ENCODE results near the gene RFESD. TPM values are rescaled to one million over a fixed set of nuclear protein-coding genes. Genes with fewer than 3 reads are reported as not detected.

Gene RFESD
- 1.5 TPM for total RNA-seq

- ATAC-seq, result peak; percentile 99
Observed at GRCh38 chr5:95646569-95647431, at the start of gene RFESD. TSS of gene RFESD (plus strand) at chr5:95646777. CDS start at chr5:95652272, 5,495 bp downstream.

- no peak for ATAC-seq
Observed at GRCh38 chr5:95599252-95599651, 47.3 kb upstream of the RFESD start.

- no peak for ATAC-seq
Observed at GRCh38 chr5:95600557-95600956, 46.0 kb upstream of the RFESD start.

GRCh38 chr5:95605786-95606185 is 40.8 kb upstream of the RFESD start:
- ATAC-seq, result peak; percentile 44

GRCh38 chr5:95606419-95606818 is 40.2 kb upstream of the RFESD start:
- no peak for ATAC-seq

- ATAC-seq, result no peak
Observed at GRCh38 chr5:95609711-95610110, 36.9 kb upstream of the RFESD start.

- ATAC-seq, result no peak
Observed at GRCh38 chr5:95610546-95610945, 36.0 kb upstream of the RFESD start.

- ATAC-seq, result no peak
Observed at GRCh38 chr5:95611396-95611795, 35.2 kb upstream of the RFESD start.

- no peak for ATAC-seq
Observed at GRCh38 chr5:95613514-95613913, 33.1 kb upstream of the RFESD start.

GRCh38 chr5:95615164-95615467 is 31.5 kb upstream of the RFESD start:
- ATAC-seq, result no peak

- ATAC-seq, result peak; percentile 53
Observed at GRCh38 chr5:95617057-95617456, 29.5 kb upstream of the RFESD start.

GRCh38 chr5:95619096-95619495 is 27.5 kb upstream of the RFESD start:
- ATAC-seq, result no peak

- no peak for ATAC-seq
Observed at GRCh38 chr5:95619514-95620029, 27.0 kb upstream of the RFESD start.

- peak; percentile 72 for ATAC-seq
Observed at GRCh38 chr5:95620030-95620869, 26.3 kb upstream of the RFESD start, which contains the start of gene GPR150. TSS of gene GPR150 (plus strand) at chr5:95620087. CDS start at chr5:95620276, 189 bp downstream.

- ATAC-seq, result peak; percentile 42
Observed at GRCh38 chr5:95620870-95621838, 25.4 kb upstream of the RFESD start.

- ATAC-seq, result no peak
Observed at GRCh38 chr5:95621839-95622629, 24.5 kb upstream of the RFESD start.

GRCh38 chr5:95623706-95624105 is 22.9 kb upstream of the RFESD start:
- no peak for ATAC-seq

- no peak for ATAC-seq
Observed at GRCh38 chr5:95624368-95624767, 22.2 kb upstream of the RFESD start.

GRCh38 chr5:95626701-95627100 is 19.9 kb upstream of the RFESD start:
- ATAC-seq, result no peak

- ATAC-seq, result no peak
Observed at GRCh38 chr5:95627971-95628810, 18.4 kb upstream of the RFESD start.

Measured in esophagus mucosa (tissue), 1 donor.